Upper lobe of right lung (tissue), 1 donor: ENCODE results near the gene TCF7L2. TPM values are rescaled to one million over a fixed set of nuclear protein-coding genes. Genes with fewer than 3 reads are reported as not detected.
A peak's percentile ranks its signal among the peaks of the same experiment; 100 is the strongest.

Experiments used
- ATAC-seq: fragments of 200-7000 bp; cut with Tn5 transposase; one replicate; pipeline ENCODE4 v1.9.1; 2020; ENCODE audit warnings: mild to moderate bottlenecking, moderate library complexity
- DNase-seq: peaks from one replicate; pipeline ENCODE4 v3.0.0-alpha.2; 2020
- H3K27ac ChIP-seq: fragments of 200-600 bp; one replicate; pipeline ENCODE4 v1.8.0; 2022
- H3K27me3 ChIP-seq: fragments of 200-600 bp; one replicate; pipeline ENCODE4 v1.8.0; 2022; ENCODE audit warnings: mild to moderate bottlenecking
- H3K36me3 ChIP-seq: fragments of 200-600 bp; one replicate; pipeline ENCODE4 v1.8.0; 2022
- H3K4me1 ChIP-seq: fragments of 200-600 bp; one replicate; pipeline ENCODE4 v1.8.0; 2022
- H3K4me3 ChIP-seq: fragments of 200-600 bp; one replicate; pipeline ENCODE4 v1.8.0; 2022; ENCODE audit warnings: mild to moderate bottlenecking
- H3K9me3 ChIP-seq: fragments of 200-600 bp; one replicate; pipeline ENCODE4 v1.8.0; 2022
- intact Hi-C: fragments of 100-400 bp; cut with DNase I; formaldehyde crosslinking; loops from one replicate; pipeline ENCODE4 v1.11.0; 2022
- total RNA-seq: library from RNA; stranded (reverse); fragmentation: NEBNext Ultra II Directional; extraction: Animal tissue kit (Norgen Biotek cat#: 25700); gene quantifications from one replicate; pipeline ENCODE4 v1.2.1, GENCODE V29; 2021
- TF ChIP-seq, protein P1 (sequence below): fragments of 200-600 bp; IDR thresholded peaks from one replicate; pipeline ENCODE4 v1.8.0; 2022; ENCODE audit warnings: antibody characterized with exemption
- donor health status: DM: no; HTN: yes; CAD: no; lungs with severe emphysema.

The TCF7L2 gene
- total RNA-seq, 1 donor from 2014 or later, result 47.4 TPM

GRCh38 chr10:112958275-112958995 lies 8.4 kb downstream of the TCF7L2 start:
- TF ChIP-seq, protein P1, sequence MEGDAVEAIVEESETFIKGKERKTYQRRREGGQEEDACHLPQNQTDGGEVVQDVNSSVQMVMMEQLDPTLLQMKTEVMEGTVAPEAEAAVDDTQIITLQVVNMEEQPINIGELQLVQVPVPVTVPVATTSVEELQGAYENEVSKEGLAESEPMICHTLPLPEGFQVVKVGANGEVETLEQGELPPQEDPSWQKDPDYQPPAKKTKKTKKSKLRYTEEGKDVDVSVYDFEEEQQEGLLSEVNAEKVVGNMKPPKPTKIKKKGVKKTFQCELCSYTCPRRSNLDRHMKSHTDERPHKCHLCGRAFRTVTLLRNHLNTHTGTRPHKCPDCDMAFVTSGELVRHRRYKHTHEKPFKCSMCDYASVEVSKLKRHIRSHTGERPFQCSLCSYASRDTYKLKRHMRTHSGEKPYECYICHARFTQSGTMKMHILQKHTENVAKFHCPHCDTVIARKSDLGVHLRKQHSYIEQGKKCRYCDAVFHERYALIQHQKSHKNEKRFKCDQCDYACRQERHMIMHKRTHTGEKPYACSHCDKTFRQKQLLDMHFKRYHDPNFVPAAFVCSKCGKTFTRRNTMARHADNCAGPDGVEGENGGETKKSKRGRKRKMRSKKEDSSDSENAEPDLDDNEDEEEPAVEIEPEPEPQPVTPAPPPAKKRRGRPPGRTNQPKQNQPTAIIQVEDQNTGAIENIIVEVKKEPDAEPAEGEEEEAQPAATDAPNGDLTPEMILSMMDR, result no peak
- no peak for ATAC-seq
- Histone ChIP-seq H3K27ac (no peak overlapping the region), H3K27me3 (no peaks in the 10 kb centered on the region), H3K36me3 (no peaks in the 10 kb centered on the region), H3K9me3 (no peaks in the 10 kb centered on the region), H3K4me1 (peaks cover 45% of the 10 kb centered on the region), H3K4me3 (no peak overlapping the region)
- DNase-seq, result no peak
- intact Hi-C loops, result no loop called here

GRCh38 chr10:112959207-112959838 lies 9.3 kb downstream of the TCF7L2 start:
- TF ChIP-seq, protein P1, result no peak
- peaks cover 36% of the 10 kb centered on the region for H3K4me1 ChIP-seq
- H3K9me3 ChIP-seq, result no peaks in the 10 kb centered on the region
- no peak overlapping the region for H3K4me3 ChIP-seq
- no peak for ATAC-seq
- no peaks in the 10 kb centered on the region for H3K36me3 ChIP-seq
- intact Hi-C loops, result no loop called here
- H3K27me3 ChIP-seq, result no peaks in the 10 kb centered on the region
- H3K27ac ChIP-seq, result no peak overlapping the region
- no peak for DNase-seq

- no peaks in the 10 kb centered on the region for H3K36me3 ChIP-seq
- DNase-seq (no peak), ATAC-seq (no peak)
- intact Hi-C loops, result no loop called here
- peaks cover 28% of the 10 kb centered on the region for H3K4me1 ChIP-seq
- no peak overlapping the region for H3K27ac ChIP-seq
- H3K9me3 ChIP-seq, result no peaks in the 10 kb centered on the region
- TF ChIP-seq, protein P1, result no peak
- no peaks in the 10 kb centered on the region for H3K27me3 ChIP-seq
- H3K4me3 ChIP-seq, result no peak overlapping the region
Measured at GRCh38 chr10:112960151-112960681, 10.2 kb downstream of the TCF7L2 start.

- peak; percentile 16 for ATAC-seq
- intact Hi-C loops, result no loop called here
- TF ChIP-seq, protein P1, result no peak
- Histone ChIP-seq H3K4me1 (peaks cover 19% of the 10 kb centered on the region), H3K27me3 (no peaks in the 10 kb centered on the region), H3K9me3 (no peaks in the 10 kb centered on the region), H3K4me3 (no peak overlapping the region), H3K27ac (no peak overlapping the region), H3K36me3 (peaks cover under 1% of the 10 kb centered on the region)
- DNase-seq, result no peak
Measured at GRCh38 chr10:112961609-112962008, 11.6 kb downstream of the TCF7L2 start.

- ATAC-seq (no peak), DNase-seq (no peak)
- no peaks in the 10 kb centered on the region for H3K9me3 ChIP-seq
- no peaks in the 10 kb centered on the region for H3K27me3 ChIP-seq
- TF ChIP-seq, protein P1, result no peak
- intact Hi-C loops, result no loop called here
- no peak overlapping the region for H3K27ac ChIP-seq
- peaks cover 7% of the 10 kb centered on the region for H3K36me3 ChIP-seq
- no peak overlapping the region for H3K4me3 ChIP-seq
- peaks cover 13% of the 10 kb centered on the region for H3K4me1 ChIP-seq
Measured at GRCh38 chr10:112962343-112962742, 12.3 kb downstream of the TCF7L2 start.
